GM18858 (cell line): ENCODE measurements around the gene TMED8.

ENCODE experiments used
- ATAC-seq: cut with Tn5 transposase; IDR thresholded peaks from one replicate; pipeline ENCODE4 v1.9.1; 2021; ENCODE audit not compliant: unreplicated experiment

The TMED8 gene

GRCh38 chr14:77301103-77301502 is 75.8 kb downstream of the TMED8 start:
- no peak for ATAC-seq

DNA sequence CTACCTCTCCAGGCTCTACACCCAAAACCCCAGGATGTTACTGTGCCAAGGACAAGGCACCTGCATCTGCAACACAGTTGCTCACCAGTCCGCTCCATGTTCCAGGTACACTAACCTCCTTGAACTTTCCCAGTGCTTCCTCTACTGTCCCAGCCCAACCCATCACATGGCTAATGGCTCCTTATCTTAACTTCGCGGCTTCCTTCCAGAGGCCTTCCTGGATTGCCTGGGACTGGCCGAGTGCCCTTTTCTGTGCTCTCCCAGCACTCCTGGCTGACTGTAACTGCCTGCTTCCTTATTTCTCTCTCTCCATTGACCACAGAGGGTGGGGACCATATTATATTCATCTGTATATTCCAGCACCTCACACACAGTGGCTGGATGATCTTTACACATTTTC is 77.1 kb downstream of the TMED8 start:
- no peak for ATAC-seq

DNA sequence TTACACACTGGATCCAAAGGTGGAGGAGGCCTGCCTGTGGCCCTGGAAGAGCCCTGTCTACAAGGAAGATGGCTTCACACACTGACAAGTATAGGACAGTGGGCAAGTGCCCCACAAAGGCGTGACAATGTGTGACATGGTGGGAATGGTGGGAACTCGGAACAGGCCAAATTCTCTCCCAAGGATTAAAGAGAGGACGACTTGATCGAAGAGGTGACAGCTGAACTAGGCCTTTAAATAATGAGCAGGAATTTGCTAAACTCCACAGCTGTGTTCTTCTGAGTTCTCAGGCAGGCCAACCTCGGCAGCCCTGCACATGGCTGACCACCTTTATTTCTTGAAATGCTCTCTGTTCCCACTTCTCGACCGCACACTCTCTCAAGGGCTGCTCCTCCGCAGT is 80.0 kb downstream of the TMED8 start:
- ATAC-seq = no peak

GRCh38 chr14:77296155-77296554 is 80.7 kb downstream of the TMED8 start:
- ATAC-seq = no peak

DNA sequence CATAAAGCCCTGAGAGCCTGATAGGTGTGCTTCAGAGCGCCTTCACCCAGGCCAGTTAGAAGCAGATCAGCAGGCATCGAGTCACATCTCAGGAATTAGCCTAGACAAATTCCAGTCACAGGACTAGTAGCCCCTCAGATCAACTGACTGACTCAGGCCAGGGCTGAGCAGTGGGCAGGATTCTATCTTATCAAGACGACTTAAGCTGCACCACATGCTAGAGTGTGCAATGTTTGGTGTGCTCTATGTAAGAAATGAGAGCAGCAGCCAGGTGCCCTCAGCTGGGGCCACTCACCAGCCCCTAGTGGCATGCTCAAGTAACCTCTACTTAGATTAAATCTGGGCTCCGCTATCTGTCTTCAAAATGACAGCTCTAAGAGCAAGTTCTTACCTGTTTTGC is 86.2 kb downstream of the TMED8 start:
- no peak for ATAC-seq

GRCh38 chr14:77286576-77286975 is 90.3 kb downstream of the TMED8 start:
- no peak for ATAC-seq
